Common myeloid progenitor, CD34-positive (primary cell): Measurements from ENCODE around the gene SPCS1.
A peak's percentile ranks its signal among the peaks of the same experiment; 100 is the strongest.

Experiments used
- CTCF ChIA-PET: fragments of 350-600 bp; sonication (Branson Sonifier 250); formaldehyde crosslinking; loops from one replicate; lab custom pipeline; 2021; ENCODE audit warnings: antibody characterized with exemption; lab: Charles Lee
- POLR2A ChIA-PET: fragments of 350-600 bp; sonication (Branson Sonifier 250); formaldehyde crosslinking; loops from one replicate; lab custom pipeline; 2021; ENCODE audit warnings: antibody characterized with exemption; lab: Charles Lee
- DNase-seq, 3 donors: peaks; one replicate each; pipeline versions ENCODE4 v3.0.0 to v3.0.0-alpha.2; 2013
- H3K27ac ChIP-seq, 2 experiments: 1 replicate in 1 of 2; 2 replicates in 1 of 2; pipeline ENCODE4 v1.7.0; 2013; ENCODE audit warnings: inconsistent platforms in 2 of 2, low read length in 2 of 2, mild to moderate bottlenecking in 2 of 2, low read depth in 1 of 2, moderate library complexity in 1 of 2; ENCODE audit not compliant: severe bottlenecking in 2 of 2, insufficient read depth in 1 of 2, poor library complexity in 1 of 2
- H3K27me3 ChIP-seq, 5 experiments: replicated peaks in 2 of 5; 1 replicate in 3 of 5; 2 replicates in 2 of 5; pipeline versions ENCODE4 v1.6.1 to v1.7.0; 2013; ENCODE audit warnings: low read length in 4 of 5, mild to moderate bottlenecking in 2 of 5, moderate library complexity in 2 of 5, inconsistent platforms in 1 of 5; ENCODE audit not compliant: insufficient read depth in 5 of 5, control insufficient read depth in 4 of 5
- H3K36me3 ChIP-seq, 4 experiments: 1 replicate in 2 of 4; 2 replicates in 2 of 4; pipeline versions ENCODE4 v1.6.1 to v1.7.0; 2013; ENCODE audit warnings: low read length in 3 of 4, control low read depth in 1 of 4, mild to moderate bottlenecking in 1 of 4; ENCODE audit not compliant: control insufficient read depth in 4 of 4, insufficient read depth in 4 of 4
- H3K4me1 ChIP-seq, 4 experiments: 1 replicate in 3 of 4; 2 replicates in 1 of 4; pipeline versions ENCODE4 v1.6.1 to v1.7.1; 2013; ENCODE audit warnings: low read length in 3 of 4, mild to moderate bottlenecking in 3 of 4, control low read depth in 1 of 4, inconsistent platforms in 1 of 4, moderate library complexity in 1 of 4; ENCODE audit not compliant: control insufficient read depth in 4 of 4, insufficient read depth in 4 of 4; ENCODE audit errors: control extremely low read depth in 1 of 4
- H3K4me3 ChIP-seq, 7 experiments: 1 replicate in 4 of 7; 2 replicates in 3 of 7; pipeline versions ENCODE4 v1.5.1 to v1.7.0; 2013; ENCODE audit warnings: mild to moderate bottlenecking in 7 of 7, low read length in 6 of 7, moderate library complexity in 6 of 7, inconsistent platforms in 2 of 7, low read depth in 2 of 7, control low read depth in 1 of 7; ENCODE audit not compliant: insufficient read depth in 4 of 7, control insufficient read depth in 1 of 7; ENCODE audit errors: extremely low read depth in 1 of 7
- H3K9me3 ChIP-seq, 5 experiments: 1 replicate in 4 of 5; 2 replicates in 1 of 5; pipeline versions ENCODE4 v1.6.1 to v1.7.1; 2013; ENCODE audit warnings: low read length in 4 of 5, mild to moderate bottlenecking in 2 of 5, inconsistent platforms in 1 of 5, low read depth in 1 of 5, moderate library complexity in 1 of 5; ENCODE audit not compliant: control insufficient read depth in 4 of 5, insufficient read depth in 2 of 5; ENCODE audit errors: control extremely low read depth in 1 of 5
- WGBS: methylation state at CpG from one replicate; pipeline ENCODE4 v1.1.5; 2013; ENCODE audit not compliant: insufficient coverage; 5-methylcytosine and 5-hydroxymethylcytosine counted together

Gene SPCS1

GRCh38 chr3:52705438-52705687 is 543 bp upstream of the SPCS1 start:
- ChIA-PET POLR2A (interaction anchor here (0.6 to 1.4 kb wide), 3 partner anchors 13 to 152 kb away, joined by 3 to 5 read pairs (median 4); no protein-coding TSS in a partner anchor), CTCF (interaction anchor here (0.9 to 1.1 kb wide), 2 partner anchors 14 to 17 kb away, joined by 3 read pairs; no protein-coding TSS in a partner anchor)
- peaks cover 22 to 41% (median 33%) of the 10 kb centered on the region in 4 experiments for H3K4me1 ChIP-seq
- peak overlapping the region; percentile 68 to 88 for H3K27ac ChIP-seq
- no peaks in the 10 kb centered on the region for H3K27me3 ChIP-seq
- peak overlapping the region; percentile 82 to 100 (median 93) for H3K4me3 ChIP-seq
- DNase-seq, result no peak
- WGBS, result 0% methylated on average over 25 of the region's 25 CpGs
- H3K9me3 ChIP-seq, result no peaks in the 10 kb centered on the region
- H3K36me3 ChIP-seq, result peaks cover 0 to 9% (median 5%) of the 10 kb centered on the region in 4 experiments

GRCh38 chr3:52707585-52707984 is 1.7 kb downstream of the SPCS1 start:
- H3K36me3 ChIP-seq, result peaks cover 4 to 15% (median 11%) of the 10 kb centered on the region in 4 experiments
- peak; percentile 45 to 89 (median 85) for DNase-seq
- H3K27ac ChIP-seq, result peak overlapping the region in 1 of 2 experiments; percentile 54
- peaks cover 22 to 41% (median 33%) of the 10 kb centered on the region in 4 experiments for H3K4me1 ChIP-seq
- POLR2A ChIA-PET, result interaction anchor here (1.0 kb wide), 1 partner anchor 14 kb away, joined by 3 read pairs; no protein-coding TSS in a partner anchor
- H3K9me3 ChIP-seq, result peaks cover 0 to 3% (median 0%) of the 10 kb centered on the region in 5 experiments
- CTCF ChIA-PET, result interaction anchor here (1.3 kb wide), 2 partner anchors 35 to 138 kb away, joined by 3 read pairs; no protein-coding TSS in a partner anchor
- H3K4me3 ChIP-seq, result peak overlapping the region in 3 of 7 experiments; percentile 47 to 100 (median 99)
- WGBS, result no CpG with 5 or more reads among the region's 4 CpGs
- no peaks in the 10 kb centered on the region for H3K27me3 ChIP-seq

GRCh38 chr3:52710512-52710911 is 4.6 kb downstream of the SPCS1 start:
- Histone ChIP-seq H3K36me3 (peaks cover 7 to 20% (median 12%) of the 10 kb centered on the region in 4 experiments), H3K27ac (no peak overlapping the region), H3K4me1 (peaks cover 16 to 31% (median 25%) of the 10 kb centered on the region in 4 experiments), H3K27me3 (no peaks in the 10 kb centered on the region), H3K4me3 (no peak overlapping the region), H3K9me3 (peaks cover 0 to 4% (median 0%) of the 10 kb centered on the region in 5 experiments)
- ChIA-PET POLR2A (no interaction called here), CTCF (interaction anchor here (1.2 kb wide), 1 partner anchor 298 kb away, joined by 3 read pairs; no protein-coding TSS in a partner anchor)
- DNase-seq, result no peak
- WGBS, result 92% methylated on average over 1 of the region's 2 CpGs

- Histone ChIP-seq H3K27ac (no peak overlapping the region), H3K4me1 (peaks cover 5 to 22% (median 11%) of the 10 kb centered on the region in 4 experiments), H3K36me3 (peaks cover 7 to 20% (median 13%) of the 10 kb centered on the region in 4 experiments), H3K27me3 (no peaks in the 10 kb centered on the region), H3K4me3 (no peak overlapping the region), H3K9me3 (peaks cover 0 to 4% (median 0%) of the 10 kb centered on the region in 5 experiments)
- ChIA-PET CTCF (interaction anchor here (0.6 kb wide), 1 partner anchor 21 kb away, joined by 3 read pairs; no protein-coding TSS in a partner anchor), POLR2A (no interaction called here)
- no peak for DNase-seq
- 99% methylated on average over 15 of the region's 17 CpGs for WGBS
Measured at GRCh38 chr3:52712291-52713212, 6.6 kb downstream of the SPCS1 start.

GRCh38 chr3:52714335-52715302 is 8.7 kb downstream of the SPCS1 start:
- POLR2A ChIA-PET, result interaction anchor here (0.7 kb wide), 1 partner anchor 200 kb away, joined by 6 read pairs; no protein-coding TSS in a partner anchor
- H3K4me1 ChIP-seq, result peaks cover 0 to 15% (median 3%) of the 10 kb centered on the region in 4 experiments
- H3K27ac ChIP-seq, result no peak overlapping the region
- DNase-seq, result no peak
- 92% methylated on average over 29 of the region's 39 CpGs for WGBS
- peaks cover 0 to 4% (median 0%) of the 10 kb centered on the region in 5 experiments for H3K9me3 ChIP-seq
- H3K36me3 ChIP-seq, result peaks cover 7 to 25% (median 17%) of the 10 kb centered on the region in 4 experiments
- no peak overlapping the region for H3K4me3 ChIP-seq
- H3K27me3 ChIP-seq, result no peaks in the 10 kb centered on the region
- CTCF ChIA-PET, result interaction anchor here (1.0 kb wide), 1 partner anchor 14 kb away, joined by 4 read pairs; no protein-coding TSS in a partner anchor

- CTCF ChIA-PET, result interaction anchor here (1.0 to 1.4 kb wide), 2 partner anchors 23 to 26 kb away, joined by 3 to 5 read pairs; no protein-coding TSS in a partner anchor
- no peak overlapping the region for H3K27ac ChIP-seq
- 88% methylated on average over 7 of the region's 11 CpGs for WGBS
Measured at GRCh38 chr3:52715714-52716305, 9.9 kb downstream of the SPCS1 start.

More at GRCh38 chr3:52715714-52716305, 9.9 kb downstream of the SPCS1 start:
- peaks cover 7 to 23% (median 14%) of the 10 kb centered on the region in 4 experiments for H3K36me3 ChIP-seq
- H3K4me3 ChIP-seq, result no peak overlapping the region
- peak in 1 of 3 donors; percentile 10 for DNase-seq
- peaks cover 0 to 4% (median 0%) of the 10 kb centered on the region in 5 experiments for H3K9me3 ChIP-seq
- H3K27me3 ChIP-seq, result no peaks in the 10 kb centered on the region
- peaks cover 3 to 23% (median 9%) of the 10 kb centered on the region in 4 experiments for H3K4me1 ChIP-seq
- POLR2A ChIA-PET, result interaction anchor here (0.6 kb wide), 1 partner anchor 10 kb away, joined by 5 read pairs; no protein-coding TSS in a partner anchor
